ENCODE measurements around the gene MGST1.
A peak's percentile ranks its signal among the peaks of the same experiment; 100 is the strongest.
"Not testable (repeated sequence)": the region's sequence is repeated elsewhere in the genome, so short reads cannot be mapped to it uniquely, and the experiment has no call there.

The MGST1 gene

GRCh38 chr12:16358878-16359277 is 11.4 kb downstream of the MGST1 start:
- no peak for DNase-seq

DNA sequence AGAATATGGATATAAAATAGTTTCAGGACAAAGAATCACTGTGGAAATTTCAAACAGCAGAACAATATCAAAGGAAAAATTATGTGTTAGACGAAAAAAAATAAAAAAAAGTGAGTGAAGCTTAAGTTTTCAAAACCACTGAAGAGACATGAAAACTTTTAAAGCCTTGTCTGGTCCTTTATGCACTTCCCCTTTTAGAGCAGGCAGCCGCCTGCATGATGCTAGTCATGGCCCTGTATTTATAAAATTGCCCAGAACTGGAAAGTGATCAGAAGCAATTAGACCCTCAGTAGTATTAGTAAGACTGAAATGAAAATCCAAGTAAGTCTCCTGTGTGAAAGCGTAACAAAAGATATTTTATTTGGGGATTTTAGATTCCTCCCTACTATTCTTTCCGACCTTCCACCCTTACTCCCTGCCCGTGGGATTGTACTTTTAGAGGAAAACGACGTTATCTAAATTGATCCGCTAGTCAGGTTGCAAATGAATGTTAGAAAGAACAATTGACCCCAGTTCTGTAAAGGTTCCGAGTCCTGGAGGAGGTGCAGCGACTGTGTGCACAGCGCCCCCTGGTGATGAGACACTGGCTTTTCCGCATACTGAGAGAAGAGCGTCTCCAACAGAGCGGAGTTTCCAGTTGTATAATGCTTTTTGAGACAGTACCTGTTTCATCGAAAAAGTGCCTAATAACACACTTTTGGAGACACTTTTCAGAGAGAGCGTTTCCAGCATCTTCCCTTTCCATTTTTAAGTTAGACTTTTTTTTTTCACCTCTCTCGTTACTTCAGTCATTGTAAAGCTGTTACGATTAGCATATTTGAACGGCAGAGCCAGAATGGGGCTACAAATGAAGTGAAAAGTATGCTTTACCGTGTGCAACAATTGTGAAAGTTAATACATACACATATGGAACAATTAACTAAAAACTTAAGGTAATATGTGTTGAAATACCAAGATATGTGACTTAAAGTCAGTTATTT is 12.4 kb downstream of the MGST1 start:
- DNase-seq = peak; percentile 2

DNA sequence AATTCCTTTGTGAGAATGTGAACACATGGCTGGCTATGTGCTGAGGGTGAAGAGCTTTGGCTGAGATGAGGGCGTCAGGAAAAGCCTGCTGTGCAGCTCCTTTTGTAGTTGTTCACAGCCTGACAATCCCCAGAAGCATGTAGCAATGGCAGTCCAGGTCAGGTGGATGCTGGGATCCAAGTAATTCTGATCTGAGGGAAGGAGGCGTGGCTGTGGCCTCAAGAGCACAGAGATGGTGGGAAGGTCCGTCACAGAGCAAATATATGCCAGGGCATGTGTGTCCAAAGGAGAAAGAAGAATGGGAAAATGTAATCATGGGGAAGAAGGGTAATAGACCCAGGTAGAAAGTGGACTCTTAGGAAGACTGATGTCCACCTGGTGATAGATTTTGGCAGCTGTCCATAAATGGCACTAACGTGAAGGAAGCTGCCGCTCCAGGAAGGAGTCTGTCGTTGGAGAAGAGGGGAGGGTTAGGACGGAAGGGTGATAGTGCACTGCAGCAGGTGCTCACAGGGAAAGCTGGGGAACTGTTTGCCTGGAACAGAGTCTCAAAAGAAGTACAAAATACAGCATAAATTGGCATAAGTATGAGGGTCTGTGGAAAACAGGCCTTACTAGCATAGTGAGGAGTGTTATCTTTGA is 13.8 kb downstream of the MGST1 start:
- DNase-seq = no peak

DNA sequence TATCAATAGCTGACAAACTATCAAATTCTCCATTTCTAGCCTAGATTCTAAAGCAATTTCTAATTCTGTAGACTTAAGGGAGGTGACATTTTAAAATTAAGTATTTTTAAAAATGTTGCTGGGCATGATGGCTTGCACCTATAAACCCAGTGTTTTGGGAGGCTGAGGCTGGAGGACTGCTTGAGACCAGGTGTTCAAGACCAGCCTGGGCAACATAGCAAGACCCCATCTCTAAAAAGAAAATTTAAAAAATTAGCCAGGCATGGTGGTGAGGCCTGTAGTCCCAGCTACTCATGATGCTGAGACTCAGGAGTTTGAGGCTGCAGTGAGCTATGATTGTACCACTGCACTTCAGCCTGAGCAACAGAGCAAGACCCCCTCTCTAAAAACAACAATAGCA is 15.1 kb downstream of the MGST1 start:
- DNase-seq = no peak

DNA sequence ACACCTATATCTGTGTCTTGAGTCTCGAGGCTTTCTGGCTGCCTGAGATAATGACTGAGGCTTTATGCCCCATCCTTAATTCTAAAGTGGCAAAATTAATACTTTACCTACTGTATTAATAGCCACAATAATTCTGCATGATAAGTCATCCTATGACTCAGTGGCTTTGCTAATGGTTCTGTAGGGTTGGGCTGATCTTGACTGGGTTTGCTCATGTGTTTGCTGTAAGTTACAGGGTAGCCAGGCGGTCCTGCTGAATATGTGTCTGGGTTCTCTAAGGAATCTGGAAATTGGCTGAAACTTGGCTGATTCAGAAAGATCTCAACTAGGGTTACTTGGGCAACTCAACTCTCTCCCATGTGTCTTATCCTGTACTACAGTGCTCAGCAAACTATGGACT is 21.7 kb downstream of the MGST1 start:
- no peak for DNase-seq

- no peak for DNase-seq
Observed at GRCh38 chr12:16370096-16370495, 22.7 kb downstream of the MGST1 start.

DNA sequence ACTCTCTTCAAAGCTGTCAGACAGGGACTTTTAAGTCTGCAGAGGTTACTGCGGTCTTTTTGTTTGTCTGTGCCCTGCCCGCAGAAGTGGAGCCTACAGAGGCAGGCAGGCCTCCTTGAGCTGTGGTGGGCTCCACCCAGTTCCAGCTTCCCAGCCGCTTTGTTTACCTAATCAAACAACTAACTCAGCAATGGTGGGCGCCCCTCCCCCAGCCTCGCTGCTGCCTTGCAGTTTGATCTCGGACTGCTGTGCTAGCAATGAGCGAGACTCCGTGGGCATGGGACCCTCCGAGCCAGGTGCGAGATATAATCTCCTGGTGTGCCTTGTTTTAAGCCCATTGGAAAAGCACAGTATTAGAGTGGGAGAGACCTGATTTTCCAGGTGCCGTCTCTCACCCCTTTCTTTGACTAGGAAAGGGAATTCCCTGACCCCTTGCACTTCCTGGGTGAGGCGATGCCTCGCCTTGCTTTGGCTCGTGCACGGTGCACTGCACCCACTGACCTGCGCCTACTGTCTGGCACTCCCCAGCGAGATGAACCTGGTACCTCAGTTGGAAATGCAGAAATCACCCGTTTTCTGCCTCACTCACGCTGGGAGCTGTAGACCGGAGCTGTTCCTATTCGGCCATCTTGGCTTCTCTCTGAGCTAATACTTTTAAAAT is 35.3 kb downstream of the MGST1 start:
- DNase-seq = not testable (repeated sequence)

DNA sequence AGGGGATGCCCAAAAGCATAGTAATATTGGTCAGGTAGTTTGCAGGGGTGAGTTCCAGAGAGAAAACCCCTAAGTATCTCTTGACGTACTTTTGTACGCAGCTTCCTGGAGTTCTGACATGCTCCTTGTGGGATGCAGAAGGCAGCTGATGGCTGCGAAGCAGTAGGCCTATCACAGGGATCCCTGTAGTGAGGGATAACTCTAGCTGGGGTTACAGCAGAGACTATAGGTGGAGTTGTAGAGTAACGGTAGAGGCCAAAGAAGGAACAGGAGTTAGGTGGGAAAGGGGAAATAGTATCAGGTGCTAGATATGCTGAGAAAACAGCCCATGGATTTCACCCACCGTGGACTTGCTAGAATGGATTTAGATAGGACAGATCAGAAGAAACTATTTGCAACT is 37.3 kb downstream of the MGST1 start:
- no peak for DNase-seq

DNA sequence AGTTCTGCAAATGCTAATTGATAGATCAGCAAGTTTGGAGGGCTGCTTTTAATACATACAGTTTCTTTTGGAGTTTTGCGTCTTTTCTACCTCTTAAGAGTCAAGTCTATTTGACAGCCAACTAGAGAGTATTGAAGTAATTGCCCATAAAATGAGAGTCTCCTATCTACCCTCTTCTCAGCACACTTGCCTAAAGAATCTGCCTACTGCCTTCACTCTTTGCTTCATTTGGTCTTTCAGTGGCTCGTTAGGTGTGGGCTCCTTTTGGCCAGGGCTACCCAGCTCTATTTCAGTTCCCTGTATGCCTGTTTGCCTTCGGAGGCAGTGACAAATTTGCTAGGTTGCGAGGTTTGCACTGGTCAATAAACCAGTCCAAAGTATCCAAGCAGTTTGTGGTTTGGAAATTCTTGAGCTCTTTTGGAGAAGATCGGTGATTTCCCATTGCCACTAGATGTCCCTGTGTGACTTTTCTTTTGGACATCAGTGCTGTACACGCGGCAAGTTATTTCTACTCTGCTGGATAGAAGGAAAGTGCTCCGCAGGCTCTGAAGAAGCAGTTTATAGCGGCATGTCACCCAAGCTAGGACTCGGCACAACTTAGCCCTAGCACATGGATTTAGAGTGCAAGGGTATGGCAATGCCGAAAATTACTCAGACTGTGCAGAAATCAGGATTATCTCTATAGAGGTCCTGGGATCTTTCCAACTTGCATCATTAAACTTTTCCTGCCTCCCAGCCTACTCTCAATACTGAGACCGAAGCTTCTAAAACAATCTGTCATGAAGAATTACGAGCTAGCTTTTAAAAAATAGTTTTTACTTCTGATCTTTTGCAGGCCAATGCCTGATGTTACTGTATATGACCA is 38.6 kb downstream of the MGST1 start:
- no peak for DNase-seq

- DNase-seq = no peak
Observed at GRCh38 chr12:16387919-16388318, 40.5 kb downstream of the MGST1 start.

DNA sequence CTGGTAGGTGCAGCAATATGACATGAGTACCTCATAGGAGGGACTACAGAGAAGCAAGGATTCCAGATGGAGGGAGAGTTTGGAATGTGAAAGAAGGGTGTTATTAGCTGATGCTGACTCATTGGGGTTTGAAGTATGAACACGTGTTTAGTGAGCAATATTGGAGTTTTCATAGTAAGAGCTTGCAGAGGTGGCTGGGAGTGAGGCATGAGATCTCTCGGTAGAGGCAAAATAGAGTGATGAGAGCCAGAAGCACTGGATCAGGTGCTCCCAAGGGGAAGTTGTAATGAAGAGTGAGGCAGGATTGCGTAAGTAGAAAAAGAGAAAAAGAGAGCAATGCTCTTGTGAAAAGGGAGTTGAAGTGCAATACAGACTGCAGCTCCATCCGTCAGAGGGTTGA is 42.1 kb downstream of the MGST1 start:
- DNase-seq = no peak

DNA sequence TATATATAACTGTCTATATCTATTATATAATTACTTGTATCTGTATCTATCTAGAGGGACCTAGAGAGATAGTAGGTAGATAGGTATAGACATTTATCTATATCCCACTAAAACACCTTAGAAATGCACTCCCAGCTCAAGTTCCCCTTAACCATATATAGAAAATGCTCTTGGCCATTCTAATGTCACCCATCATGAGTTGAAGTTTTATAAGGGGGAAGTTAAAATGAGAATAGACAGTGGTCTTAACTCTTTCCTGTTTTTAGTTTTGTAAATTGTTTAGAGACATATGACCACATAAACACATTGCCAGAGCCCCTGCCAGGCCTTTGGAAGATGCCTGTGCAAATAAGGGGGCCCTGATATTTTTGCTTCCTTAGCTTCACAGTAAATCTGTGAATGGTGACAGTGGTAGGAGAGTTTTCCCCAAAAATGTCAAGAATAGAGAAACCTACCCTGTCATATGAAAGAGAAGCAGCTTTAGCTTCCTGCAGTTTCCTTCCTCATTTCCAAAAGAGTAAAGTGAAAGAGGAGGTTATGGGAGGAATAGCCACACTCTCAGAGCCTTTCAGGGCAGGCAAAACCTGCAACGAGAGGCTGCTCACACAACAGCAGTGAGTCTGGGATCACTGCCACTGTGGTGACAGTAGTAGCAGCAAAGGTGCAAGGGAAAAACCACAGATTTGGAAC is 45.5 kb downstream of the MGST1 start:
- no peak for DNase-seq

DNA sequence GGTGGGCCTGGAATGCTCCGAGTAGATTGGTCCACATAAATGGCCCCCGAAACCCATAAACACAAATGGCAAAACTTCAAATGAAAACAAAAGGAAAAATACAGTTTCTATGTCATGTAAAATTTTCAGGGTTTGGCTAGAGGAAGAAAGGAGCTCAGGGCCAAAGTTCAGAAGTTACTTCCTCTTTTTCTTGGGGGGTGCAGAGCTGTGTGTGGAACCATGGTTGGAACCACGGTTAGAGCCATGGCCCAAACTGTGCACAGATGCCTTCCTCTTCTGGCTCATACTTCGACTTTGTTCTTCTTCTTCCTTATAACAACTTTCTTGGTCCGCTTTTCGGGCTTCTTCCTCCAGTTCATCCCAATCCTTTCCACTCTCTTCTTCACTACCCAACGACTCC is 51.7 kb downstream of the MGST1 start:
- no peak for DNase-seq

DNA sequence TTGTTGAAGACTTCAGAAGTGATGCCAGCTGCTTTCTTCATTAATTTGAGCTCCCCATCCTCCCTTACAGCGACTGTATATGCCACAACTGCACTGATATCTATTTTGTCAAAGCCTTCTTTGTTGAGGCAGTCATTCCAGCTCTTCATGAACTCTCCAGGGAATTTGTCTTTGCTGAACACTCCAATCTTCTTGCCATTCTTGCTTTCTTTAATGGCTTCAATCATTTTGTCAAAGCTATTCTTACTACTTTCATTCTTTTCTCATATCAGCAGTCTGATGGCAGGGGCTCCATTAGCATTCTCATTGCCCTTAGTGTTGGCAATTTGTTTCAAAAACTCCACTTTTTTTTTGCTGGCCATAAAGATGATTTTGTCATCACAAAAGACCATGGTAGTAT is 54.4 kb downstream of the MGST1 start:
- not testable (repeated sequence) for DNase-seq

- DNase-seq = no peak
Observed at GRCh38 chr12:16407346-16407745, 59.9 kb downstream of the MGST1 start.
